CD14-positive monocyte (primary cell): ENCODE measurements around the gene LRRTM4. TPM values are rescaled to one million over a fixed set of nuclear protein-coding genes. Genes with fewer than 3 reads are reported as not detected.

Source experiments
- DNase-seq, 3 donors: peaks; one replicate each; pipeline ENCODE4 v3.0.0-alpha.2; 2011 to 2022
- H2AFZ ChIP-seq: 2 replicates; pipeline ENCODE4 v1.6.0; 2012; ENCODE audit warnings: mild to moderate bottlenecking, low read depth, low read length, inconsistent platforms; ENCODE audit not compliant: insufficient read depth, poor library complexity, severe bottlenecking
- H3K27ac ChIP-seq, 2 donors: 1 replicate in 1 of 2; 2 replicates in 1 of 2; pipeline ENCODE4 v1.5.1; 2012 to 2013; ENCODE audit warnings: low read length in 2 of 2, control low read depth in 1 of 2, inconsistent platforms in 1 of 2, low read depth in 1 of 2, mild to moderate bottlenecking in 1 of 2
- H3K27me3 ChIP-seq, 2 donors: one replicate each; pipeline versions ENCODE4 v1.6.0 to v1.6.1; 2011 to 2013; ENCODE audit warnings: low read length in 2 of 2; ENCODE audit not compliant: control insufficient read depth in 2 of 2, insufficient read depth in 2 of 2
- H3K36me3 ChIP-seq, 2 donors: replicated peaks in 1 of 2; 1 replicate in 1 of 2; 2 replicates in 1 of 2; pipeline versions ENCODE4 v1.5.1 to v1.6.1; 2012 to 2013; ENCODE audit warnings: low read length in 2 of 2, control low read depth in 1 of 2, inconsistent platforms in 1 of 2, mild to moderate bottlenecking in 1 of 2; ENCODE audit not compliant: insufficient read depth in 2 of 2, control insufficient read depth in 1 of 2
- H3K4me1 ChIP-seq, 2 donors: 1 replicate in 1 of 2; 2 replicates in 1 of 2; pipeline versions ENCODE4 v1.5.1 to v1.6.1; 2012 to 2013; ENCODE audit warnings: low read length in 2 of 2, control low read depth in 1 of 2, inconsistent platforms in 1 of 2, mild to moderate bottlenecking in 1 of 2, moderate library complexity in 1 of 2; ENCODE audit not compliant: insufficient read depth in 2 of 2, control insufficient read depth in 1 of 2
- H3K4me2 ChIP-seq: replicated peaks from 2 replicates; pipeline ENCODE3; 2012; ENCODE audit warnings: low read length, moderate library complexity, mild to moderate bottlenecking; ENCODE audit not compliant: poor library complexity, severe bottlenecking; ENCODE audit errors: extremely low read depth
- H3K4me3 ChIP-seq, 3 experiments: fragments of 200-600 bp in 1 of 3; sonication (generic) in 1 of 3; replicated peaks in 1 of 3; 1 replicate in 2 of 3; 2 replicates in 1 of 3; pipeline ENCODE4 v1.5.1; 2011 to 2013; ENCODE audit warnings: low read length in 3 of 3, mild to moderate bottlenecking in 3 of 3, control low read depth in 2 of 3, low read depth in 2 of 3, inconsistent platforms in 1 of 3, moderate library complexity in 1 of 3
- H3K79me2 ChIP-seq: 2 replicates; pipeline ENCODE4 v1.6.0; 2012; ENCODE audit warnings: mild to moderate bottlenecking, control low read depth, inconsistent platforms, low read length, moderate library complexity; ENCODE audit not compliant: insufficient read depth
- H3K9ac ChIP-seq: 2 replicates; pipeline ENCODE4 v1.6.0; 2017; ENCODE audit warnings: low read length, mild to moderate bottlenecking; ENCODE audit not compliant: insufficient read depth, poor library complexity, severe bottlenecking
- H3K9me3 ChIP-seq, 2 donors: replicated peaks in 1 of 2; 1 replicate in 1 of 2; 2 replicates in 1 of 2; pipeline versions ENCODE4 v1.5.1 to v1.6.1; 2012 to 2013; ENCODE audit warnings: low read length in 2 of 2, control low read depth in 1 of 2; ENCODE audit not compliant: control insufficient read depth in 1 of 2, insufficient read depth in 1 of 2
- H4K20me1 ChIP-seq: 2 replicates; pipeline ENCODE4 v1.6.0; 2012; ENCODE audit warnings: mild to moderate bottlenecking, low read length, control low read depth, moderate library complexity; ENCODE audit not compliant: insufficient read depth
- H3K27ac Mint-ChIP-seq, 7 donors: one replicate each; pipeline ENCODE4 v1.8.0; 2020; ENCODE audit warnings: mild to moderate bottlenecking in 7 of 7, mixed read lengths in 7 of 7, moderate library complexity in 6 of 7, inconsistent platforms in 2 of 7
- H3K27me3 Mint-ChIP-seq, 3 donors: one replicate each; pipeline ENCODE4 v1.8.0; 2021 to 2022; ENCODE audit warnings: low read depth in 3 of 3, mild to moderate bottlenecking in 3 of 3, mixed read lengths in 3 of 3, moderate library complexity in 3 of 3, inconsistent platforms in 1 of 3
- H3K36me3 Mint-ChIP-seq, 2 donors: one replicate each; pipeline ENCODE4 v1.8.0; 2020; ENCODE audit warnings: mixed read lengths in 2 of 2, inconsistent platforms in 1 of 2, mild to moderate bottlenecking in 1 of 2
- H3K4me1 Mint-ChIP-seq: one replicate; pipeline ENCODE4 v1.8.0; 2020; ENCODE audit warnings: mild to moderate bottlenecking, mixed read lengths
- H3K4me3 Mint-ChIP-seq, 2 donors: one replicate each; pipeline ENCODE4 v1.8.0; 2020; ENCODE audit warnings: mild to moderate bottlenecking in 2 of 2, mixed read lengths in 2 of 2, moderate library complexity in 1 of 2
- H3K9me3 Mint-ChIP-seq, 7 donors: one replicate each; pipeline ENCODE4 v1.8.0; 2020 to 2022; ENCODE audit warnings: mixed read lengths in 7 of 7, mild to moderate bottlenecking in 6 of 7, moderate library complexity in 6 of 7, inconsistent platforms in 2 of 7
- CTCF ChIP-seq: fragments of 200-600 bp; IDR thresholded peaks from one replicate; pipeline ENCODE4 v1.8.0; 2022; ENCODE audit warnings: antibody characterized with exemption, mild to moderate bottlenecking
- WGBS: methylation state at CpG from one replicate; pipeline ENCODE4 v1.1.5; 2013; ENCODE audit warnings: missing lambda C conversion rate; ENCODE audit not compliant: insufficient coverage; 5-methylcytosine and 5-hydroxymethylcytosine counted together
- intact Hi-C, 2 donors: fragments of 100-400 bp; cut with micrococcal nuclease; formaldehyde crosslinking; loops; one replicate each; pipeline versions ENCODE4 v1.15.0 to v1.15.1; 2023
- polyA plus RNA-seq, 3 donors: library from polyadenylated mRNA; depleted of rRNA in 1 of 3; unstranded in 2 of 3; stranded (reverse) in 1 of 3; fragments of 300-500 nt in 2 of 3; fragments of >200 nt in 1 of 3; fragmentation: Illumina TruSeq in 2 of 3; gene quantifications; 1 replicate in 2 of 3; 2 replicates in 1 of 3; pipeline ENCODE4 v1.2.3, GENCODE V29; 2012 to 2021

Gene LRRTM4
- polyA plus RNA-seq, 3 donors, result not detected

DNA sequence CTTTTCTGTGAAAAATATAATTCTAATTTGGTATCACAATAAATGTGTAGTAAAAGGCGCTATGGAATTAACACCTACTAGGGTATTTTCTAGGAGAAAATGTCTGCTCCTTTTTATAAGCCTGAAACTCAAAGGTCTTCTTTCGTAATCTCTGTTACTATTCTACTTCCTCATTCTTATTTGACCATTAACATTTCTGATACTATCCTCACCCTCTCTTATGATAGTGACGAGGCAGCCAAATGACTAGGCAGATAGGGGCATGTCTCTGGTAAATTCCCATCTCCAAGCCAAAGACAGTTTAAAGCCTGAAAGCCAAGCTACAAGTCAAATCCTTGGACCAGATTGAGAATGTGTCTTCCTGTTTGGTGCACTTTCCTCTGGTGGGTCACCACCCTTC is 251.7 kb downstream of the LRRTM4 start:
- 82% methylated on average over 2 of the region's 3 CpGs for WGBS
- peaks cover 9% of the 10 kb centered on the region in 2 donors for H3K9me3 ChIP-seq
- DNase-seq, result no peak
- Mint-ChIP-seq H3K4me3 (no peak overlapping the region), H3K9me3 (peaks cover 0 to 13% (median 3%) of the 10 kb centered on the region in 7 donors), H3K4me1 (no peaks in the 10 kb centered on the region), H3K27ac (no peak overlapping the region), H3K36me3 (no peaks in the 10 kb centered on the region), H3K27me3 (no peaks in the 10 kb centered on the region)
- H3K9ac ChIP-seq, result no peak overlapping the region
- H3K27ac ChIP-seq, result no peak overlapping the region
- intact Hi-C loops, result no loop called here
- H3K27me3 ChIP-seq, result no peaks in the 10 kb centered on the region
- H3K4me1 ChIP-seq, result no peaks in the 10 kb centered on the region
- no peak for TF ChIP-seq CTCF
- H2AFZ ChIP-seq, result no peak overlapping the region
- H3K36me3 ChIP-seq, result no peaks in the 10 kb centered on the region
- H3K4me3 ChIP-seq, result no peak overlapping the region
- H4K20me1 ChIP-seq, result no peaks in the 10 kb centered on the region
- no peak overlapping the region for H3K4me2 ChIP-seq
- no peaks in the 10 kb centered on the region for H3K79me2 ChIP-seq

DNA sequence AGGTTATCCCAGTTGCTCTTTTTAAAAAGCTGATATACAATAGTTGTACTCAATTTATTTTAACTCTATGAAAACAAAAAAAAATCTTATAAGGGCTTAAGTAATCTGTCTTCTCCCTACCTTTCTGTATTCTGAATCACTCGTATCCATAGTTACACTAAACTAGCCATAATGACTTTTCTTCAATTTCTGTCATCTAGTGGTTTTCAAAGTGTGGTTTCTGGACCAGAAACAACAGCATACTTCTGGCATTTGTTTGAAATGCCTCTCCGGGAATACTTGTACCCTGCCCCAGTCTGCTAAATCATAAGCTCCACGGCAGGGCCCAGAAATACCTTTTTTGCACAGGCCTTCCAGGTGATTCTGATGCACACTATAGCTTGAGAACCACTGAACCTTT is 253.6 kb downstream of the LRRTM4 start:
- H3K4me1 ChIP-seq, result no peaks in the 10 kb centered on the region
- intact Hi-C loops, result no loop called here

More for the DNA sequence above, 253.6 kb downstream of the LRRTM4 start:
- Histone ChIP-seq H2AFZ (no peak overlapping the region), H3K9ac (no peak overlapping the region), H3K4me3 (no peak overlapping the region), H4K20me1 (no peaks in the 10 kb centered on the region), H3K79me2 (no peaks in the 10 kb centered on the region), H3K4me2 (no peak overlapping the region), H3K36me3 (no peaks in the 10 kb centered on the region), H3K27ac (no peak overlapping the region), H3K9me3 (peaks cover 9% of the 10 kb centered on the region in 2 donors), H3K27me3 (no peaks in the 10 kb centered on the region)
- DNase-seq, result no peak
- H3K27me3 Mint-ChIP-seq, result no peaks in the 10 kb centered on the region
- peaks cover 0 to 13% (median 5%) of the 10 kb centered on the region in 7 donors for H3K9me3 Mint-ChIP-seq
- WGBS, result 83% methylated on average over 2 of the region's 3 CpGs
- H3K4me1 Mint-ChIP-seq, result no peaks in the 10 kb centered on the region
- TF ChIP-seq CTCF, result no peak
- H3K36me3 Mint-ChIP-seq, result no peaks in the 10 kb centered on the region
- H3K27ac Mint-ChIP-seq, result no peak overlapping the region
- H3K4me3 Mint-ChIP-seq, result no peak overlapping the region
